ENCODE results near the gene HRCT1.
"Not testable (repeated sequence)": the region's sequence is repeated elsewhere in the genome, so short reads cannot be mapped to it uniquely, and the experiment has no call there.

Gene HRCT1

GRCh38 chr9:35919212-35920008 is 13.4 kb downstream of the HRCT1 start:
- FAIRE-seq: peak; percentile 82

GRCh38 chr9:35920051-35920620 is 14.1 kb downstream of the HRCT1 start:
- FAIRE-seq: no peak

- FAIRE-seq: no peak
Observed at GRCh38 chr9:35923598-35923926, 17.6 kb downstream of the HRCT1 start.

- FAIRE-seq: peak; percentile 8
Observed at GRCh38 chr9:35923927-35924763, 18.1 kb downstream of the HRCT1 start.

- no peak for FAIRE-seq
Observed at GRCh38 chr9:35928591-35929452, 22.8 kb downstream of the HRCT1 start.

GRCh38 chr9:35929453-35929718 is 23.4 kb downstream of the HRCT1 start:
- no peak for FAIRE-seq

GRCh38 chr9:35930521-35930920 is 24.5 kb downstream of the HRCT1 start:
- no peak for FAIRE-seq

GRCh38 chr9:35930989-35931388 is 25.0 kb downstream of the HRCT1 start:
- FAIRE-seq: no peak

GRCh38 chr9:35932735-35933134 is 26.7 kb downstream of the HRCT1 start:
- no peak for FAIRE-seq

- no peak for FAIRE-seq
Observed at GRCh38 chr9:35933550-35934067, 27.6 kb downstream of the HRCT1 start.

GRCh38 chr9:35934069-35934468 is 28.1 kb downstream of the HRCT1 start:
- not testable (repeated sequence) for FAIRE-seq

- no peak for FAIRE-seq
Observed at GRCh38 chr9:35935261-35935660, 29.3 kb downstream of the HRCT1 start.

GRCh38 chr9:35935755-35936509 is 29.9 kb downstream of the HRCT1 start:
- FAIRE-seq: no peak

- FAIRE-seq: no peak
Observed at GRCh38 chr9:35937227-35937626, 31.2 kb downstream of the HRCT1 start.

GRCh38 chr9:35938474-35939356 is 32.7 kb downstream of the HRCT1 start:
- FAIRE-seq: no peak

GRCh38 chr9:35939679-35940250 is 33.8 kb downstream of the HRCT1 start:
- FAIRE-seq: no peak

GRCh38 chr9:35940458-35941407 is 34.7 kb downstream of the HRCT1 start:
- no peak for FAIRE-seq

- FAIRE-seq: no peak
Observed at GRCh38 chr9:35942286-35942685, 36.3 kb downstream of the HRCT1 start.

GRCh38 chr9:35944173-35944572 is 38.2 kb downstream of the HRCT1 start:
- no peak for FAIRE-seq

All from endometrium (tissue), 2 donors.